H1 (cell line): Measurements from ENCODE around the gene TDRD5. TPM values are rescaled to one million over a fixed set of nuclear protein-coding genes. Genes with fewer than 3 reads are reported as not detected.

Experiments used
- CTCF ChIA-PET: fragments of 300-600 bp; sonication (Branson Sonifier 250); formaldehyde crosslinking; loops from one replicate; lab custom pipeline; 2021; ENCODE audit not compliant: partially characterized antibody; lab: Charles Lee
- POLR2A ChIA-PET: fragments of 300-600 bp; sonication (Branson Sonifier 250); formaldehyde crosslinking; loops from one replicate; lab custom pipeline; 2021; ENCODE audit warnings: inconsistent platforms; ENCODE audit not compliant: partially characterized antibody; lab: Charles Lee
- DNase-seq, 2 experiments: peaks; one replicate each; pipeline versions ENCODE4 v3.0.0 to v3.0.0-alpha.2; 2010 to 2022; ENCODE audit warnings: low spot score in 2 of 2, low read depth in 1 of 2, mixed read lengths in 1 of 2
- FAIRE-seq: peaks from 2 replicates; lab custom pipeline; 2011; peaks lifted over from hg19 to GRCh38; lab: Jason Lieb, UNC
- H2AFZ ChIP-seq: 2 replicates; pipeline ENCODE4 v1.8.1; 2012; ENCODE audit warnings: low read length, inconsistent platforms
- H2AK5ac ChIP-seq: 2 replicates; pipeline ENCODE4 v1.6.1; 2013; ENCODE audit warnings: low read depth, low read length
- H2BK120ac ChIP-seq: replicated peaks from 2 replicates; pipeline ENCODE3; 2013; ENCODE audit warnings: low read depth, low read length, inconsistent platforms
- H2BK12ac ChIP-seq: 2 replicates; pipeline ENCODE4 v1.6.1; 2013; ENCODE audit warnings: low read depth, low read length
- H2BK15ac ChIP-seq: 2 replicates; pipeline ENCODE4 v1.6.1; 2013; ENCODE audit warnings: low read length
- H2BK20ac ChIP-seq: 2 replicates; pipeline ENCODE4 v1.6.1; 2013; ENCODE audit warnings: low read length
- H2BK5ac ChIP-seq: 2 replicates; pipeline ENCODE4 v1.6.1; 2013; ENCODE audit warnings: low read depth, low read length
- H3K14ac ChIP-seq: 2 replicates; pipeline ENCODE4 v1.6.1; 2013; ENCODE audit warnings: inconsistent platforms; ENCODE audit not compliant: insufficient read length
- H3K18ac ChIP-seq: 2 replicates; pipeline ENCODE4 v1.6.1; 2013; ENCODE audit warnings: low read length; ENCODE audit errors: extremely low read depth
- H3K23ac ChIP-seq: 2 replicates; pipeline ENCODE4 v1.6.1; 2013; ENCODE audit warnings: inconsistent platforms; ENCODE audit not compliant: insufficient read length
- H3K23me2 ChIP-seq: 2 replicates; pipeline ENCODE4 v1.6.1; 2013; ENCODE audit warnings: low read depth, low read length
- H3K27ac ChIP-seq: 2 replicates; pipeline ENCODE4 v1.6.1; 2011; ENCODE audit warnings: low read depth, low read length, inconsistent platforms
- H3K27me3 ChIP-seq, 4 experiments: replicated peaks in 1 of 4; 1 replicate in 1 of 4; 2 replicates in 3 of 4; pipeline versions ENCODE4 v1.6.1 to v1.8.1; 2011 to 2013; ENCODE audit warnings: low read length in 3 of 4, mild to moderate bottlenecking in 3 of 4, inconsistent platforms in 2 of 4, mixed read lengths in 2 of 4, moderate library complexity in 1 of 4; ENCODE audit not compliant: control insufficient read depth in 3 of 4, insufficient read depth in 3 of 4; ENCODE audit errors: extremely low read depth in 1 of 4
- H3K36me3 ChIP-seq, 4 experiments: 2 replicates each; pipeline versions ENCODE4 v1.6.1 to v1.8.1; 2011 to 2013; ENCODE audit warnings: mild to moderate bottlenecking in 4 of 4, low read length in 3 of 4, moderate library complexity in 2 of 4, control low read depth in 1 of 4, inconsistent platforms in 1 of 4; ENCODE audit not compliant: insufficient read depth in 4 of 4, control insufficient read depth in 2 of 4
- H3K4ac ChIP-seq: replicated peaks from 2 replicates; pipeline ENCODE3; 2013; ENCODE audit warnings: low read length, low read depth, mixed read lengths, inconsistent platforms; ENCODE audit not compliant: insufficient read length
- H3K4me1 ChIP-seq, 4 experiments: replicated peaks in 1 of 4; 1 replicate in 1 of 4; 2 replicates in 3 of 4; pipeline versions ENCODE4 v1.6.1 to v1.8.1; 2011 to 2013; ENCODE audit warnings: low read length in 3 of 4, inconsistent platforms in 2 of 4, mixed read lengths in 1 of 4; ENCODE audit not compliant: insufficient read depth in 4 of 4, control insufficient read depth in 3 of 4
- H3K4me2 ChIP-seq, 2 experiments: 2 replicates each; pipeline versions ENCODE4 v1.6.1 to v1.8.1; 2011 to 2013; ENCODE audit warnings: low read depth in 2 of 2, low read length in 2 of 2, control low read depth in 1 of 2, inconsistent platforms in 1 of 2, mild to moderate bottlenecking in 1 of 2; ENCODE audit not compliant: insufficient read depth in 1 of 2
- H3K4me3 ChIP-seq, 4 experiments: fragments of 200-600, 300-600 bp in 1 of 4; sonication (generic), shearing (Covaris generic), sonication (Bioruptor Twin) in 1 of 4; 2 replicates each; pipeline versions ENCODE4 v1.5.1 to v1.8.1; 2011 to 2016; ENCODE audit warnings: low read length in 4 of 4, low read depth in 3 of 4, control low read depth in 2 of 4, inconsistent platforms in 2 of 4, mild to moderate bottlenecking in 2 of 4, mixed read lengths in 1 of 4, moderate library complexity in 1 of 4; ENCODE audit not compliant: insufficient read depth in 2 of 4; ENCODE audit errors: extremely low read depth in 1 of 4
- H3K56ac ChIP-seq: replicated peaks from 2 replicates; pipeline ENCODE3; 2013; ENCODE audit warnings: low read depth, mild to moderate bottlenecking, mixed read lengths, low read length, inconsistent platforms; ENCODE audit not compliant: insufficient read length
- H3K79me1 ChIP-seq: 2 replicates; pipeline ENCODE4 v1.6.1; 2013; ENCODE audit warnings: low read depth, low read length, control low read depth
- H3K79me2 ChIP-seq, 2 experiments: 2 replicates each; pipeline versions ENCODE4 v1.6.1 to v1.8.1; 2012 to 2013; ENCODE audit warnings: low read length in 2 of 2, mild to moderate bottlenecking in 2 of 2, inconsistent platforms in 1 of 2; ENCODE audit not compliant: insufficient read depth in 2 of 2, control insufficient read depth in 1 of 2
- H3K9ac ChIP-seq, 4 experiments: replicated peaks in 1 of 4; 1 replicate in 1 of 4; 2 replicates in 3 of 4; pipeline versions ENCODE4 v1.6.1 to v1.8.1; 2011 to 2013; ENCODE audit warnings: low read depth in 3 of 4, low read length in 3 of 4, control low read depth in 2 of 4, mild to moderate bottlenecking in 2 of 4, moderate library complexity in 2 of 4, inconsistent platforms in 1 of 4; ENCODE audit errors: extremely low read depth in 1 of 4
- H3K9me3 ChIP-seq, 2 experiments: 2 replicates each; pipeline versions ENCODE4 v1.6.1 to v1.8.1; 2012 to 2013; ENCODE audit warnings: mild to moderate bottlenecking in 2 of 2, moderate library complexity in 2 of 2, control low read depth in 1 of 2, inconsistent platforms in 1 of 2, low read depth in 1 of 2, low read length in 1 of 2, mixed read lengths in 1 of 2; ENCODE audit not compliant: insufficient read depth in 2 of 2
- H4K20me1 ChIP-seq, 2 experiments: replicated peaks in 1 of 2; 2 replicates each; pipeline versions ENCODE3 to v1.8.1; 2011 to 2013; ENCODE audit warnings: inconsistent platforms in 2 of 2, low read length in 2 of 2, mild to moderate bottlenecking in 1 of 2; ENCODE audit not compliant: insufficient read depth in 2 of 2, control insufficient read depth in 1 of 2
- H4K5ac ChIP-seq: 2 replicates; pipeline ENCODE4 v1.6.1; 2013; ENCODE audit warnings: low read length, low read depth, mixed read lengths, inconsistent platforms; ENCODE audit not compliant: insufficient read length
- H4K8ac ChIP-seq: 2 replicates; pipeline ENCODE4 v1.8.0; 2013; ENCODE audit warnings: mild to moderate bottlenecking, moderate library complexity, low read length, inconsistent platforms; ENCODE audit not compliant: insufficient read depth; ENCODE audit errors: extremely low read depth
- H4K91ac ChIP-seq: replicated peaks from 2 replicates; pipeline ENCODE3; 2013; ENCODE audit warnings: low read length, mixed read lengths, inconsistent platforms; ENCODE audit not compliant: insufficient read length
- ATF3 ChIP-seq: IDR thresholded peaks from 2 replicates; pipeline ENCODE4 v1.6.1; 2011; ENCODE audit warnings: low read depth, mild to moderate bottlenecking, low read length; ENCODE audit not compliant: insufficient read depth
- CTBP2 ChIP-seq: IDR thresholded peaks from 2 replicates; pipeline ENCODE4 v1.7.0; 2011; ENCODE audit warnings: borderline replicate concordance, mild to moderate bottlenecking, moderate library complexity, mixed read lengths, low read length; ENCODE audit not compliant: insufficient read depth, insufficient read length
- EGR1 ChIP-seq: IDR thresholded peaks from 2 replicates; pipeline ENCODE4 v1.6.1; 2011; ENCODE audit warnings: low read depth, low read length, borderline replicate concordance
- EP300 ChIP-seq, 2 experiments: IDR thresholded peaks; 1 replicate in 1 of 2; 2 replicates in 1 of 2; pipeline ENCODE4 v1.6.1; 2011 to 2012; ENCODE audit warnings: low read depth in 2 of 2, low read length in 2 of 2, mild to moderate bottlenecking in 2 of 2, borderline replicate concordance in 1 of 2, inconsistent platforms in 1 of 2, moderate library complexity in 1 of 2
- HDAC2 ChIP-seq, 2 experiments: fragments of 300-600 bp in 1 of 2; sonication (generic) in 1 of 2; IDR thresholded peaks; 2 replicates each; pipeline ENCODE4 v1.6.1; 2011 to 2012; ENCODE audit warnings: low read depth in 2 of 2, low read length in 2 of 2, mild to moderate bottlenecking in 2 of 2, moderate library complexity in 2 of 2, borderline replicate concordance in 1 of 2, inconsistent platforms in 1 of 2
- KDM1A ChIP-seq: fragments of 200-600, 300-600 bp; sonication (generic); IDR thresholded peaks from 2 replicates; pipeline ENCODE4 v1.7.1; 2016; ENCODE audit warnings: mild to moderate bottlenecking, low read length, borderline replicate concordance
- PHF8 ChIP-seq: fragments of 200-600 bp; sonication (generic); conservative IDR thresholded peaks from 2 replicates; pipeline ENCODE4 v1.7.1; 2012; ENCODE audit warnings: low read depth, mild to moderate bottlenecking, inconsistent platforms, low read length, moderate library complexity
- SAP30 ChIP-seq: fragments of 300-600 bp; sonication (generic); IDR thresholded peaks from 2 replicates; pipeline ENCODE4 v1.7.1; 2012; ENCODE audit warnings: low read length, moderate library complexity, mild to moderate bottlenecking, inconsistent platforms; ENCODE audit not compliant: insufficient read depth, insufficient replicate concordance
- SIN3A ChIP-seq, 2 experiments: IDR thresholded peaks in 1 of 2; conservative IDR thresholded peaks in 1 of 2; 2 replicates each; pipeline ENCODE4 v1.6.1; 2011 to 2012; ENCODE audit warnings: low read length in 2 of 2, improper control_type of control experiment in 1 of 2, low read depth in 1 of 2, mild to moderate bottlenecking in 1 of 2
- SP2 ChIP-seq: IDR thresholded peaks from 2 replicates; pipeline ENCODE4 v1.6.1; 2012; ENCODE audit warnings: mild to moderate bottlenecking, low read length, inconsistent platforms
- TEAD4 ChIP-seq: IDR thresholded peaks from 2 replicates; pipeline ENCODE4 v1.6.1; 2012; ENCODE audit warnings: low read depth, low read length, inconsistent platforms, mixed read lengths
- YY1 ChIP-seq: IDR thresholded peaks from 2 replicates; pipeline ENCODE4 v1.6.1; 2011; ENCODE audit warnings: low read depth, mild to moderate bottlenecking, low read length
- WGBS, 2 experiments: shearing (Covaris generic) in 1 of 2; methylation state at CpG; one replicate each; pipeline versions ENCODE4 v1.1.6 to v1.1.7; 2013 to 2015; ENCODE audit warnings: low lambda C conversion rate in 2 of 2, mixed read lengths in 2 of 2, inconsistent platforms in 1 of 2, low coverage in 1 of 2, missing lambda C conversion rate in 1 of 2; ENCODE audit not compliant: insufficient replicate concordance in 2 of 2, insufficient coverage in 1 of 2, insufficient read length in 1 of 2; ENCODE audit errors: extremely low coverage in 1 of 2, missing lambda C conversion rate in 1 of 2; 5-methylcytosine and 5-hydroxymethylcytosine counted together
- polyA plus RNA-seq, 7 experiments: library from polyadenylated mRNA; depleted of rRNA in 3 of 7; stranded (reverse) in 5 of 7; unstranded in 2 of 7; fragments of >200 nt in 5 of 7; fragments of 200-250 nt in 2 of 7; gene quantifications; 1 replicate in 5 of 7; 2 replicates in 1 of 7; 4 replicates in 1 of 7; pipeline versions ENCODE4 v1.2.1 to v1.2.3, GENCODE V29; 2011 to 2013; ENCODE audit warnings: missing spikeins in 2 of 7, mixed read lengths in 2 of 7
- total RNA-seq: library from RNA; stranded (reverse); fragmentation: NEBNext Ultra II Directional; extraction: Animal tissue kit (Norgen Biotek cat#: 25700); gene quantifications from 2 replicates; pipeline ENCODE4 v1.2.1, GENCODE V29; 2021

The TDRD5 gene
- total and polyA plus RNA-seq, 2 of the 8 experiments (the other 6 are each of a cell fraction or from before 2014, with no cell fraction given) = 0.53 to 1.4 TPM

- H3K79me2 ChIP-seq = no peaks in the 10 kb centered on the region
- no peaks in the 10 kb centered on the region for H3K36me3 ChIP-seq
- no peak overlapping the region for H2BK20ac ChIP-seq
- H2BK5ac ChIP-seq = no peak overlapping the region
- H4K5ac ChIP-seq = no peak overlapping the region
- FAIRE-seq (no peak), DNase-seq (no peak)
- H3K18ac ChIP-seq = no peak overlapping the region
- no peaks in the 10 kb centered on the region for H4K20me1 ChIP-seq
- H4K91ac ChIP-seq = no peak overlapping the region
- no peak overlapping the region for H2BK120ac ChIP-seq
- no peak overlapping the region for H3K4ac ChIP-seq
- H2AFZ ChIP-seq = no peak overlapping the region
- no peak overlapping the region for H2AK5ac ChIP-seq
- H3K9ac ChIP-seq = no peak overlapping the region
- H3K9me3 ChIP-seq = no peaks in the 10 kb centered on the region
- H4K8ac ChIP-seq = no peak overlapping the region
- H2BK15ac ChIP-seq = no peak overlapping the region
- peaks cover 0 to 1% (median 0%) of the 10 kb centered on the region in 4 experiments; a peak in 1 of 7 replicates for H3K27me3 ChIP-seq
- H3K4me1 ChIP-seq = no peaks in the 10 kb centered on the region
- H2BK12ac ChIP-seq = no peak overlapping the region
- no peak overlapping the region for H3K23ac ChIP-seq
- ChIA-PET POLR2A (no interaction called here), CTCF (interaction anchor here (0.9 to 8.3 kb wide), 7 partner anchors 18 to 86 kb away, joined by 3 to 52 read pairs (median 4); no protein-coding TSS in a partner anchor)
- no peak overlapping the region for H3K14ac ChIP-seq
- no peak overlapping the region for H3K4me3 ChIP-seq
- no peak overlapping the region for H3K4me2 ChIP-seq
- H3K79me1 ChIP-seq = no peaks in the 10 kb centered on the region
- H3K23me2 ChIP-seq = no peaks in the 10 kb centered on the region
- no peak overlapping the region for H3K56ac ChIP-seq
- H3K27ac ChIP-seq = no peak overlapping the region
- 84% methylated on average over 2 of the region's 2 CpGs; no CpG with 5 or more reads in 1 of the 2 experiments for WGBS, 2 experiments
- no peak for TF ChIP-seq EGR1
- no peak for TF ChIP-seq SAP30
- TF ChIP-seq PHF8 = no peak
- no peak for TF ChIP-seq HDAC2 (IDR thresholded peaks at IDR 0.05; ENCODE audit: borderline replicate concordance in 1 of 2, low read depth in 2 of 2, low read length in 2 of 2)
- no peak for TF ChIP-seq TEAD4
- TF ChIP-seq KDM1A = no peak
- no peak for TF ChIP-seq SIN3A (conservative IDR thresholded peaks at IDR 0.05 in 1 of 2, IDR thresholded peaks at IDR 0.05 in 1 of 2; ENCODE audit: low read depth in 1 of 2, low read length in 2 of 2)
- TF ChIP-seq YY1 = no peak
- TF ChIP-seq SP2 = no peak
- TF ChIP-seq CTBP2 = no peak
- no peak for TF ChIP-seq EP300 (IDR thresholded peaks at IDR 0.05; ENCODE audit: borderline replicate concordance in 1 of 2, low read depth in 2 of 2, low read length in 2 of 2)
- TF ChIP-seq ATF3 = no peak
Measured at GRCh38 chr1:179728271-179728670, 136.6 kb downstream of the TDRD5 start.
